DOHH2 (cell line): Measurements from ENCODE around the gene ZNF764.

Experiments used
- EZH2phosphoT487 ChIP-seq: fragments of 200-600 bp; sonication (generic); IDR thresholded peaks from 2 replicates; pipeline ENCODE4 v1.6.1; 2017; ENCODE audit warnings: borderline replicate concordance, mild to moderate bottlenecking, antibody characterized with exemption, low read length, moderate library complexity, mixed read lengths
- TF ChIP-seq, protein P1 (sequence below): fragments of 200-600 bp; sonication (generic); IDR thresholded peaks from one replicate; pipeline ENCODE4 v1.5.1; 2014; ENCODE audit warnings: antibody characterized with exemption, mild to moderate bottlenecking, low read depth, low read length; ENCODE audit not compliant: poor library complexity, severe bottlenecking

DNA sequence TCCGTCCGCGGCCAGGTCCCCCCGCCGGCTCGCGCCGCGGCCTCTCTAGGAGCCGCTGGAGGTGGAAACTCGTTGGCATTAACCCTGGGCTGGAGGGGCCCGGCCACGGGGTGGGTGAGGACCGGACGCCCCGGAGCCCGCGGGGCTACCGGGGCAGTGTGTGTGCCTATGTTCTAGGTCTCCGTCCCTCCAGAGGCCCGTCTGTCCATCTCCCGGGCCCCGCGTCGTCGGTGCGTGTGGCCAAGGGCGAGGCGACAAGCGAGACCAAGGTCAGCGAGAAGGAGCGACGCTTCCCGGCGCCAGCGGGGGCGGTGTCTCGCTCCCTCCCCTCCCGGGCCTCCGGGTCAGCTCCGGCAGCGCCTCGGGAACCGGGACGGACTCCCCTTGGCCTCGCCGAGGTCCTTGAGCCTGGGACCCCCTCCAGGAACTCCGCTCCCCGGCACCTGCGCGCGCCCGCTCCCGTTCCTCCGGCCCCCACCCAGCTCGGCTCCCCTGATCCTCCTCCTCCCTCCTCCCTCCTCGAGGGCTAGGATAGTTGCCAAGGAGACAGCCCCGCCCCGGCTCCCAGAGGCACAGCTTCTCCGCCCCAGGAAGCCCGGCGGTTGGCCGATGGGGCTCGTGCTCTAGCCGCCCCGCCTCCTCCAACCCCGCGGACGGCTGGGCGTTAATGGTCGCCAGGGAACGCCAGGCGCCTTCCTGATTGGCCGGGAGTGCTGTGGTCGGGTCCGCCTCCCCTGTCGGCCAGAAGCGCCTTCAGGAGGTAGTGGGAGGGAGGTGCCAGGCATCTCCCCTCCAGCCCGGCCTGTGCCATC, 31.1 kb downstream of the ZNF764 start:
- TF ChIP-seq, protein P1, sequence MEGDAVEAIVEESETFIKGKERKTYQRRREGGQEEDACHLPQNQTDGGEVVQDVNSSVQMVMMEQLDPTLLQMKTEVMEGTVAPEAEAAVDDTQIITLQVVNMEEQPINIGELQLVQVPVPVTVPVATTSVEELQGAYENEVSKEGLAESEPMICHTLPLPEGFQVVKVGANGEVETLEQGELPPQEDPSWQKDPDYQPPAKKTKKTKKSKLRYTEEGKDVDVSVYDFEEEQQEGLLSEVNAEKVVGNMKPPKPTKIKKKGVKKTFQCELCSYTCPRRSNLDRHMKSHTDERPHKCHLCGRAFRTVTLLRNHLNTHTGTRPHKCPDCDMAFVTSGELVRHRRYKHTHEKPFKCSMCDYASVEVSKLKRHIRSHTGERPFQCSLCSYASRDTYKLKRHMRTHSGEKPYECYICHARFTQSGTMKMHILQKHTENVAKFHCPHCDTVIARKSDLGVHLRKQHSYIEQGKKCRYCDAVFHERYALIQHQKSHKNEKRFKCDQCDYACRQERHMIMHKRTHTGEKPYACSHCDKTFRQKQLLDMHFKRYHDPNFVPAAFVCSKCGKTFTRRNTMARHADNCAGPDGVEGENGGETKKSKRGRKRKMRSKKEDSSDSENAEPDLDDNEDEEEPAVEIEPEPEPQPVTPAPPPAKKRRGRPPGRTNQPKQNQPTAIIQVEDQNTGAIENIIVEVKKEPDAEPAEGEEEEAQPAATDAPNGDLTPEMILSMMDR = peak; percentile 41
- no peak for TF ChIP-seq EZH2phosphoT487
